CD4-positive, alpha-beta memory T cell (primary cell): ENCODE data around the gene EXOC4. TPM values are rescaled to one million over a fixed set of nuclear protein-coding genes. Genes with fewer than 3 reads are reported as not detected.

Experiments
- CTCF ChIA-PET: fragments of 350-600 bp; sonication (Branson Sonifier 250); formaldehyde crosslinking; loops from one replicate; lab custom pipeline; 2021; ENCODE audit warnings: inconsistent platforms; ENCODE audit not compliant: partially characterized antibody; lab: Charles Lee
- POLR2A ChIA-PET: fragments of 350-600 bp; sonication (Branson Sonifier 250); formaldehyde crosslinking; loops from one replicate; lab custom pipeline; 2021; ENCODE audit not compliant: partially characterized antibody; lab: Charles Lee
- DNase-seq, 5 donors: peaks; one replicate each; pipeline versions ENCODE4 v3.0.0 to v3.0.0-alpha.2; 2020 to 2022; ENCODE audit warnings: mixed read lengths in 1 of 5
- H3K27ac ChIP-seq: one replicate; pipeline ENCODE4 v1.7.0; 2013; ENCODE audit warnings: low read depth, low read length
- H3K27me3 ChIP-seq: 2 replicates; pipeline ENCODE4 v1.7.0; 2013; ENCODE audit warnings: mild to moderate bottlenecking, low read length, moderate library complexity; ENCODE audit not compliant: insufficient read depth
- H3K36me3 ChIP-seq: 2 replicates; pipeline ENCODE4 v1.7.0; 2013; ENCODE audit warnings: mild to moderate bottlenecking, low read length, moderate library complexity; ENCODE audit not compliant: insufficient read depth
- H3K4me1 ChIP-seq: 2 replicates; pipeline ENCODE4 v1.7.0; 2013; ENCODE audit warnings: mild to moderate bottlenecking, low read length, moderate library complexity; ENCODE audit not compliant: insufficient read depth
- H3K4me3 ChIP-seq, 2 donors: one replicate each; pipeline ENCODE4 v1.7.0; 2013; ENCODE audit warnings: low read length in 2 of 2, mild to moderate bottlenecking in 1 of 2
- H3K9me3 ChIP-seq, 2 donors: one replicate each; pipeline ENCODE4 v1.7.0; 2013; ENCODE audit warnings: low read length in 2 of 2, control low read depth in 1 of 2; ENCODE audit not compliant: control insufficient read depth in 1 of 2
- H3K27ac Mint-ChIP-seq, 7 donors: one replicate each; pipeline ENCODE4 v1.8.0; 2020 to 2021; ENCODE audit warnings: mixed read lengths in 7 of 7, mild to moderate bottlenecking in 6 of 7, inconsistent platforms in 3 of 7, moderate library complexity in 3 of 7
- H3K27me3 Mint-ChIP-seq, 2 donors: one replicate each; pipeline ENCODE4 v1.8.0; 2020 to 2021; ENCODE audit warnings: mixed read lengths in 2 of 2
- H3K36me3 Mint-ChIP-seq, 2 donors: one replicate each; pipeline ENCODE4 v1.8.0; 2020 to 2021; ENCODE audit warnings: mixed read lengths in 2 of 2, inconsistent platforms in 1 of 2, mild to moderate bottlenecking in 1 of 2
- H3K4me1 Mint-ChIP-seq, 4 donors: one replicate each; pipeline ENCODE4 v1.8.0; 2020 to 2021; ENCODE audit warnings: mixed read lengths in 4 of 4, mild to moderate bottlenecking in 1 of 4
- H3K4me3 Mint-ChIP-seq, 8 donors: one replicate each; pipeline ENCODE4 v1.8.0; 2020 to 2021; ENCODE audit warnings: mixed read lengths in 8 of 8, mild to moderate bottlenecking in 7 of 8, moderate library complexity in 6 of 8, inconsistent platforms in 3 of 8
- H3K9me3 Mint-ChIP-seq, 8 donors: one replicate each; pipeline ENCODE4 v1.8.0; 2020 to 2021; ENCODE audit warnings: mixed read lengths in 8 of 8, mild to moderate bottlenecking in 5 of 8, inconsistent platforms in 3 of 8, moderate library complexity in 1 of 8
- intact Hi-C: fragments of 100-400 bp; cut with micrococcal nuclease; formaldehyde crosslinking; loops from one replicate; pipeline ENCODE4 v1.15.1; 2023
- polyA plus RNA-seq, 2 donors: library from polyadenylated mRNA; unstranded; fragments of 300-500 nt; fragmentation: Illumina TruSeq; gene quantifications; one replicate each; pipeline ENCODE4 v1.2.3, GENCODE V29; 2021
- total RNA-seq, 2 experiments: library from RNA; stranded (reverse); gene quantifications; one replicate each; pipeline ENCODE4 v1.2.3, GENCODE V29; 2021

Gene EXOC4
- total and polyA plus RNA-seq, 4 experiments from 2014 or later = 33.8 to 81.2 (median 58.1) TPM

DNA sequence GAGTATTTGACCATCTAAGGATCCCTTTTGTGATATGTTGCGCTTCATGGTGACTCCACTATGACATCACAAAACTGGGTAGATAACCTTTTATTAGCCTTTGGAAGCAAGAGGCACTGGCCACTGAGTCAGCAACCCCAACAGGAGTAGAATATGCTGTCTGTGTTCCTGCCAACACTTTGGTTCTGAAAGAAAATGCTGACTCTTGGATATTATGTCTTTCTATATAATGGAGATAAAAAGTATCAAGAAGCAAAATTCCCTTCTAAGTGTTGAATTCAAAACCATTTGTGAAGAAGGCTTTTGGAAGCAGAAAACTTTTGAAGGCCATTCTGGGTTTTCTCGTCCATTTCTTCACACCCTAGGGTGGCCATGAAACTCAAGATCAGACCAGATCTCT is 528.0 kb downstream of the EXOC4 start:
- Histone ChIP-seq H3K4me3 (no peak overlapping the region), H3K27ac (no peak overlapping the region), H3K36me3 (no peaks in the 10 kb centered on the region), H3K4me1 (no peaks in the 10 kb centered on the region), H3K27me3 (no peaks in the 10 kb centered on the region), H3K9me3 (no peaks in the 10 kb centered on the region)
- no peak overlapping the region for H3K27ac Mint-ChIP-seq
- intact Hi-C loops = no loop called here
- no peak overlapping the region for H3K4me3 Mint-ChIP-seq
- H3K9me3 Mint-ChIP-seq = peaks cover 0 to 4% (median 0%) of the 10 kb centered on the region in 8 donors
- POLR2A ChIA-PET = no interaction called here
- no peaks in the 10 kb centered on the region for H3K4me1 Mint-ChIP-seq
- H3K36me3 Mint-ChIP-seq = peaks cover 23 to 47% of the 10 kb centered on the region in 2 donors
- DNase-seq = no peak
- no peaks in the 10 kb centered on the region for H3K27me3 Mint-ChIP-seq
- CTCF ChIA-PET = no interaction called here

GRCh38 chr7:133781486-133782090 is 528.7 kb downstream of the EXOC4 start:
- H3K9me3 ChIP-seq = no peaks in the 10 kb centered on the region
- H3K27ac Mint-ChIP-seq = no peak overlapping the region
- CTCF ChIA-PET = no interaction called here

DNA sequence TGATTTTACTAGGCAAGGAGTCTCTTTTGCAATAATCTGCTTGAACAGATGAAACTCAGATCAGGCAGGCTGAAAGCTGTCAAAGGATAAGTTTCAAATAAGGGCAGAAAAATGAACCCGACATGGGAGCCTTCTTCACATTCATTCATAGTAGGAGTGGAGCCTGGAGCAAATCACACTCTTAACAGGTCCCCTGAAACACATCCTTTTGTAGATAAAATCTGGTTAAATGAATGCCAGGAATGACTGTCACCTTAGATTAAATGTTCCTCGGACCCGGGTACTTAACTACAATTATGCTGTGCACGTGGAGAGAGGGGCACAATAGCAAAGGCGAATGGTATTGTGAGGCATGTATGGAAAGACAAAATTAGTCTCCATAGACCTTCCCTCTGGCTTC is 529.6 kb downstream of the EXOC4 start:
- no peaks in the 10 kb centered on the region for H3K27me3 Mint-ChIP-seq
- POLR2A ChIA-PET = no interaction called here
- H3K4me1 ChIP-seq = no peaks in the 10 kb centered on the region
- CTCF ChIA-PET = no interaction called here
- no peak overlapping the region for H3K27ac Mint-ChIP-seq
- no peaks in the 10 kb centered on the region for H3K4me1 Mint-ChIP-seq
- intact Hi-C loops = no loop called here
- peaks cover 23 to 33% of the 10 kb centered on the region in 2 donors for H3K36me3 Mint-ChIP-seq
- peaks cover 0 to 4% (median 0%) of the 10 kb centered on the region in 8 donors for H3K9me3 Mint-ChIP-seq
- H3K27ac ChIP-seq = no peak overlapping the region
- no peaks in the 10 kb centered on the region for H3K36me3 ChIP-seq
- no peaks in the 10 kb centered on the region for H3K27me3 ChIP-seq
- no peak overlapping the region for H3K4me3 Mint-ChIP-seq
- no peak for DNase-seq
- no peak overlapping the region for H3K4me3 ChIP-seq
- H3K9me3 ChIP-seq = no peaks in the 10 kb centered on the region

More at GRCh38 chr7:133781486-133782090, 528.7 kb downstream of the EXOC4 start:
- POLR2A ChIA-PET = no interaction called here
- Histone ChIP-seq H3K27me3 (no peaks in the 10 kb centered on the region), H3K36me3 (no peaks in the 10 kb centered on the region), H3K27ac (no peak overlapping the region), H3K4me3 (no peak overlapping the region), H3K4me1 (no peaks in the 10 kb centered on the region)
- peaks cover 0 to 4% (median 0%) of the 10 kb centered on the region in 8 donors for H3K9me3 Mint-ChIP-seq
- no peaks in the 10 kb centered on the region for H3K4me1 Mint-ChIP-seq
- intact Hi-C loops = no loop called here
- H3K36me3 Mint-ChIP-seq = peaks cover 23 to 42% of the 10 kb centered on the region in 2 donors
- no peak for DNase-seq
- H3K27me3 Mint-ChIP-seq = no peaks in the 10 kb centered on the region
- no peak overlapping the region for H3K4me3 Mint-ChIP-seq

DNA sequence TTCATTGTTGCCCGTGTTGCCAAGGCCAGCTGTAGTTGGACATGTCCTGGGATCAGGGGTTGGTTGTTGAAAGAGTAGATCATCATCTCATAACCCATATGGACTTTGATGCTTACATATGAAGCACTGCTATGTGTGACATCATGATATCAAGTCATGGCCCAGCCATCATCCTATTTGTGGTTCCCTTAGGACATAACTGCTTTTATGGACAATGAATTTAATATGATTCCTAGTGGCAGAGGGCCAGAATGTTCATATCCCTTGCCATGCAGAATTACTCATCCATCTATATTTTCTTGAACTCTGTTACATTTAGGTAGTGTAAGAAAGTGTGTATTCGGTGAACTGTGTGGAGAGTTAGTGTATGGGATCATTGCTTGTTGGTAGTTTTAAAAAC is 530.4 kb downstream of the EXOC4 start:
- Histone ChIP-seq H3K4me1 (no peaks in the 10 kb centered on the region), H3K27me3 (no peaks in the 10 kb centered on the region), H3K27ac (no peak overlapping the region), H3K4me3 (no peak overlapping the region), H3K36me3 (no peaks in the 10 kb centered on the region), H3K9me3 (no peaks in the 10 kb centered on the region)
- ChIA-PET CTCF (no interaction called here), POLR2A (no interaction called here)
- Mint-ChIP-seq H3K4me3 (no peak overlapping the region), H3K27ac (no peak overlapping the region), H3K27me3 (no peaks in the 10 kb centered on the region), H3K9me3 (peaks cover 0 to 4% (median 0%) of the 10 kb centered on the region in 8 donors), H3K4me1 (no peaks in the 10 kb centered on the region), H3K36me3 (peaks cover 21 to 30% of the 10 kb centered on the region in 2 donors)
- DNase-seq = no peak
- intact Hi-C loops = no loop called here

DNA sequence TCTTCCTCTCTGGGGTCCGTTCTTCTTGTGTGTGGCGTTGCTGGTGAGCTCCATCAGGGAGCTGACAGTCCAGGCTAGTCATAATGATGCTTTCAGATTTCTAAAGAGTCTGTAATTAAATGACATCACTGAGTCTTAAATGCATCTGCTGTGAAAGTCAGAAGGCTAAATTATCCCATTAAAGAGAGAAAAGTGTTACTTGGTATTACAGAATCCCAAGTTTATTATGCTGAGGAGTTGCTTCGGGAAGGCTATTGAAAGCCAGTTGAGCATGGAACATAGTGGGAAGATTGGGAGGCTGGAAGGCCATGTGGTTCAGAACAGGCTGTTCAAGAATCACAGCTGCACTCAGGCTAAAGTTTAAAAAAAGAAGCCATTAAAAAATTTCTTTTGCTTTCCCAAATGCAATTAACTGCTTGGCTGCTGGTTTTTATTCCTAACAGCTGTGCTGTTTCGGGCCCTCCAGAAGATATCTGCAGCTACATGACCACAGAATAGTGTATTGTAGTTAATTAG is 531.7 kb downstream of the EXOC4 start:
- no peaks in the 10 kb centered on the region for H3K9me3 ChIP-seq
- Mint-ChIP-seq H3K4me1 (no peaks in the 10 kb centered on the region), H3K4me3 (no peak overlapping the region), H3K36me3 (peaks cover 14 to 32% of the 10 kb centered on the region in 2 donors), H3K27me3 (no peaks in the 10 kb centered on the region), H3K27ac (no peak overlapping the region), H3K9me3 (peaks cover 0 to under 1% (median 0%) of the 10 kb centered on the region in 8 donors)
- H3K27me3 ChIP-seq = no peaks in the 10 kb centered on the region
- no peaks in the 10 kb centered on the region for H3K36me3 ChIP-seq
- no peak for DNase-seq
- POLR2A ChIA-PET = no interaction called here
- no peak overlapping the region for H3K4me3 ChIP-seq
- no peaks in the 10 kb centered on the region for H3K4me1 ChIP-seq
- no peak overlapping the region for H3K27ac ChIP-seq
- CTCF ChIA-PET = no interaction called here
- intact Hi-C loops = no loop called here

DNA sequence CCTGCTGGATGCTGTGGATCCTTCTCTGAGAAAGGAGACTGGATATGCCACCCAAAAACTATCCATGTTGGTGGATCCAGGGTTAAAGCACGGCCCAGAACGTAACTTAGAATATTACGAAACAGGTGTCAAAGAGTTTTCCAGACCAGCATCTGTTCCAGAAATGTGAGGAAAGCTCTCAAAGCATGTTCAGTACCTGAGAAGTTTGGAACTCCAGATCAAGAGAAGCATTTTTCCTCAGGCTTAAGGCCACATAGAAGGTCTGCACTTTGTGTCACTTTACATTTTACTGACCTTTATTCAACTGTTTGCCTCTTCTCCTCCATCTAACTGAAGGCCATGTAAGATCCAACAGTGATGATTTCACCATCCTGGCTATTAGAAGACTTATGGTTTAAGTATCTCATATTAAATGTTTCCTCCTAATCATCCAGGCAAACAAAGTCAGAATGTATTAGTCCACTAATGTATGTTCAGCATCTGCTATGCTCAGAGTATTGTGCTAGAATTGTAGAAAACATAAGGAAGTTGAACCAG is 533.6 kb downstream of the EXOC4 start:
- Histone ChIP-seq H3K36me3 (no peaks in the 10 kb centered on the region), H3K27ac (no peak overlapping the region), H3K9me3 (no peaks in the 10 kb centered on the region), H3K4me1 (no peaks in the 10 kb centered on the region), H3K27me3 (no peaks in the 10 kb centered on the region), H3K4me3 (no peak overlapping the region)
- intact Hi-C loops = no loop called here
- no peaks in the 10 kb centered on the region for H3K27me3 Mint-ChIP-seq
- no peak overlapping the region for H3K27ac Mint-ChIP-seq
- no peaks in the 10 kb centered on the region for H3K9me3 Mint-ChIP-seq
- CTCF ChIA-PET = no interaction called here
- DNase-seq = no peak
- POLR2A ChIA-PET = no interaction called here
- no peak overlapping the region for H3K4me3 Mint-ChIP-seq
- no peaks in the 10 kb centered on the region for H3K4me1 Mint-ChIP-seq
- H3K36me3 Mint-ChIP-seq = peaks cover 10 to 25% of the 10 kb centered on the region in 2 donors

DNA sequence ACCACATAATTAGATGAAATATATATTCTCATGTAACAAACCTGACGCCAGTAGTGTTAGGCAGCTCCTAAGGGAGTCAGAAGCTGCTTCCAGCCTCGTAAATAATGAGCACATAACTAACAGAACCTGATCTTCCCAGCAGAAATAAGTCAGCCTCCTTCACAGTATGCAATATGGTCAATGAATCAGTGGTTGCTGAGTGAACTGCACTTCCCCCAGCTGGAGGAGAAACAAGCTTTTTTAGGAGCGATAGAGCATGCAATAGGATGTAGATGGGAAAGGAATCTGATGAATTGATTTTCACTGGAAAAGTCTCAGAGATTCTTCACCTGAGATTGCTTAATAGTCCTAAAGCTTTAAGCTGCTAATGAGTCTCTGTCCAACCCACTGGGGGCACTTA is 537.1 kb downstream of the EXOC4 start:
- Histone ChIP-seq H3K4me3 (no peak overlapping the region), H3K4me1 (no peaks in the 10 kb centered on the region), H3K27me3 (no peaks in the 10 kb centered on the region), H3K36me3 (no peaks in the 10 kb centered on the region), H3K9me3 (no peaks in the 10 kb centered on the region), H3K27ac (no peak overlapping the region)
- no peaks in the 10 kb centered on the region for H3K27me3 Mint-ChIP-seq
- POLR2A ChIA-PET = no interaction called here
- H3K4me3 Mint-ChIP-seq = no peak overlapping the region
- H3K9me3 Mint-ChIP-seq = no peaks in the 10 kb centered on the region
- H3K36me3 Mint-ChIP-seq = peaks cover 6 to 38% of the 10 kb centered on the region in 2 donors
- CTCF ChIA-PET = no interaction called here
- DNase-seq = no peak
- H3K4me1 Mint-ChIP-seq = no peaks in the 10 kb centered on the region
- intact Hi-C loops = no loop called here
- H3K27ac Mint-ChIP-seq = no peak overlapping the region
